Measurements from ENCODE around the gene CNTN4. TPM values are rescaled to one million over a fixed set of nuclear protein-coding genes. Genes with fewer than 3 reads are reported as not detected.

Gene CNTN4
- total and polyA plus RNA-seq, 7 donors: 0.17 to 3.2 (median 0.42) TPM

DNA sequence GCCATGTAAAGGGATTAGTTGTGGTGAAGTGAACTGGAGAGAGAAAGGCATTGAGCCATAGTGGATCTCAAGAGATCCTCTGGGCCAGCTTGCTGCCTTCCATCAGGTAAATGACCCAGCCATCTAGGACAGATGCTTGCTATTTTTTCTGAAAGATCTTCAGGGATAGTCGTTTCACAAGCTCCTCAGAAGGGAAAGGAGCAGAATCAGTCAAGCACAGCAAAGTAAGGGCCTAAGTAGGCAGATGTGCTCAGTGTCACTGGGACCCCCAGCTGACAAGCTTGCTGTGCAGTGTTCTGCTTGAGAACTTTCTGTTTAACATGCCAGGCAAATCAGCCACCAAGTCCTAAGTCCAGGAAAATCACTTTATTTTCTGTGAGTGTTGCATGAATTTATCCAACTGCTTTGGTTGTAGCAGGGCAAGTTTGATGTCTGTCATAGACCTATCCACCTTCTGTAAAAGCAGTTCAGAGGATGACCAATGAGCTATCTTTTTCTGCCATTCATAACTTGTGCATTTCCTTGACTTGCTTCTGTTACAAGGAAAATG, 691.7 kb downstream of the CNTN4 start:
- TF ChIP-seq, protein P1, sequence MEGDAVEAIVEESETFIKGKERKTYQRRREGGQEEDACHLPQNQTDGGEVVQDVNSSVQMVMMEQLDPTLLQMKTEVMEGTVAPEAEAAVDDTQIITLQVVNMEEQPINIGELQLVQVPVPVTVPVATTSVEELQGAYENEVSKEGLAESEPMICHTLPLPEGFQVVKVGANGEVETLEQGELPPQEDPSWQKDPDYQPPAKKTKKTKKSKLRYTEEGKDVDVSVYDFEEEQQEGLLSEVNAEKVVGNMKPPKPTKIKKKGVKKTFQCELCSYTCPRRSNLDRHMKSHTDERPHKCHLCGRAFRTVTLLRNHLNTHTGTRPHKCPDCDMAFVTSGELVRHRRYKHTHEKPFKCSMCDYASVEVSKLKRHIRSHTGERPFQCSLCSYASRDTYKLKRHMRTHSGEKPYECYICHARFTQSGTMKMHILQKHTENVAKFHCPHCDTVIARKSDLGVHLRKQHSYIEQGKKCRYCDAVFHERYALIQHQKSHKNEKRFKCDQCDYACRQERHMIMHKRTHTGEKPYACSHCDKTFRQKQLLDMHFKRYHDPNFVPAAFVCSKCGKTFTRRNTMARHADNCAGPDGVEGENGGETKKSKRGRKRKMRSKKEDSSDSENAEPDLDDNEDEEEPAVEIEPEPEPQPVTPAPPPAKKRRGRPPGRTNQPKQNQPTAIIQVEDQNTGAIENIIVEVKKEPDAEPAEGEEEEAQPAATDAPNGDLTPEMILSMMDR (IDR thresholded peaks at IDR 0.05): no peak
- no peak for DNase-seq
- Histone ChIP-seq H3K4me1 (no peaks in the 10 kb centered on the region), H3K4me3 (no peak overlapping the region), H3K27ac (no peak overlapping the region), H3K36me3 (ENCODE audit: insufficient read depth in 1 of 2, low read depth in 1 of 2) (no peaks in the 10 kb centered on the region), H3K9me3 (no peaks in the 10 kb centered on the region), H3K27me3 (ENCODE audit: insufficient read depth in 3 of 3, low read length in 2 of 3) (no peaks in the 10 kb centered on the region)
- ATAC-seq: no peak
- WGBS, 3 donors: 19 to 29% (median 21%) methylated on average over 1 of the region's 1 CpG
- intact Hi-C loops (cut with DNase I): no loop called here

DNA sequence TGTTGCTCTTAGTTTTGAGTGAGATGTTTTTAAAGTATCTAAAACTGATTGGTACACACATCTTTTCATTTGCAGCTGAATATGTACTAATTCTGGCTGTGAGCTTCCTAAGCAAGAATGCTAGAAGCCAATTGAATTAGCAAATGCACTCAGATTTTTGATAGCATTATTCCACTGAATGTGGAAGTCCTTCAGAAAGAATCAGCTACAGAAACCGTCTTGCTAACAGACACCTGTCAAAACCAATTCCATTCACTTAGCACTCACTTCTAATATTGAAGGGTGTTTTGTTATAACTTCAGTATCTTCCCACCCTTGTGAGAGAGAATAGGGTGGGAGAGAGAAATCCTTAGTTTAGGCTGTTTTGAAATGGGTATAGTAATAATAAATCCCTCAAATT, 693.8 kb downstream of the CNTN4 start:
- ATAC-seq: no peak
- 77 to 80% (median 78%) methylated on average over 1 of the region's 1 CpG for WGBS, 3 donors

DNA sequence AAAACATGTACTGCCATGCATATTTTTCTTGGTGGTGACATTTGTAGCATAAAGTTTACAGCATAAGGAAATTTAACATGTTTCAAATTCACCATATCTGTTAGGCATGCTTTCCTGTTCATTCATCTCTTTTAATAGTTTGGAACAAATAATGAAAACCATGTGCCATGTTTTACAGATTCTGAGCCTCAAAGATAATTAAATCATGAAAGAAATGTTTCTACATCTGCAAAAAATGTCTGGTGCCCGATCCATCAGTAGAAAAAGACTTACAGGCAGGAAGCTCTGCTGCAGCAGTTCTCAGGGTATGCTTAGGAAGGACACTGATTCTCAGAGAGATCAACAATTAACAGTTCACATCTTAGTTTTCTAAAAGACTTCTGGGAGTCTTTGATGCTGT, 695.3 kb downstream of the CNTN4 start:
- H3K4me1 ChIP-seq: no peaks in the 10 kb centered on the region
- no peaks in the 10 kb centered on the region for H3K27me3 ChIP-seq (ENCODE audit: insufficient read depth in 3 of 3, low read length in 2 of 3)
- TF ChIP-seq, protein P1 (IDR thresholded peaks at IDR 0.05): no peak
- DNase-seq: no peak
- intact Hi-C loops (cut with DNase I): no loop called here
- H3K36me3 ChIP-seq (ENCODE audit: insufficient read depth in 1 of 2, low read depth in 1 of 2): no peaks in the 10 kb centered on the region
- no peak overlapping the region for H3K4me3 ChIP-seq
- no peak for ATAC-seq
- no peak overlapping the region for H3K27ac ChIP-seq
- H3K9me3 ChIP-seq: no peaks in the 10 kb centered on the region
- 50 to 59% (median 51%) methylated on average over 1 of the region's 1 CpG for WGBS, 3 donors

More for the DNA sequence above, 693.8 kb downstream of the CNTN4 start:
- Histone ChIP-seq H3K4me1 (no peaks in the 10 kb centered on the region), H3K9me3 (no peaks in the 10 kb centered on the region), H3K36me3 (ENCODE audit: insufficient read depth in 1 of 2, low read depth in 1 of 2) (no peaks in the 10 kb centered on the region), H3K4me3 (no peak overlapping the region), H3K27ac (no peak overlapping the region), H3K27me3 (ENCODE audit: insufficient read depth in 3 of 3, low read length in 2 of 3) (no peaks in the 10 kb centered on the region)
- TF ChIP-seq, protein P1 (IDR thresholded peaks at IDR 0.05): no peak
- no peak for DNase-seq
- intact Hi-C loops (cut with DNase I): no loop called here

DNA sequence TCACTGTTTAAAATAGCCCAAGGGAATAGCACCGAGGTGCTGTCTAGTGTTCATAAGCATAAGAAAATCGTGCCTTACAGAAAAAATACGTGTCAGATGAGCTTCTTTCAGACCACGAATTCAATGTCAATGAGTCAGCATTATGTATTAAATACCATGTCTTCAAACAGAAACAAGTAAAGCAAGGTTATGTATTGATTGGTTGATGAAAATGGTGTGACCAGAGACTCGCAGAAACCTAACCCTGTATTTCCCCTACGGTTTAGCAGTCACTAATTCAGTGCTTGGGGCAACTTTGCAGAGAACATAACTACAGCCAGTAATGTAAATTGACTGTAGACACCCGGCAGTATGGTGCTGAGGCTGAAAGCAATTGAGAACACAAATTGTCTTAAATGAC, 703.8 kb downstream of the CNTN4 start:
- Histone ChIP-seq H3K27ac (no peak overlapping the region), H3K4me3 (no peak overlapping the region), H3K9me3 (no peaks in the 10 kb centered on the region), H3K4me1 (no peaks in the 10 kb centered on the region), H3K27me3 (ENCODE audit: insufficient read depth in 3 of 3, low read length in 2 of 3) (no peaks in the 10 kb centered on the region), H3K36me3 (ENCODE audit: insufficient read depth in 1 of 2, low read depth in 1 of 2) (no peaks in the 10 kb centered on the region)
- intact Hi-C loops (cut with DNase I): no loop called here
- DNase-seq (no peak), ATAC-seq (no peak)
- TF ChIP-seq, protein P1 (IDR thresholded peaks at IDR 0.05): no peak
- 58 to 65% (median 59%) methylated on average over 7 of the region's 7 CpGs for WGBS, 3 donors

DNA sequence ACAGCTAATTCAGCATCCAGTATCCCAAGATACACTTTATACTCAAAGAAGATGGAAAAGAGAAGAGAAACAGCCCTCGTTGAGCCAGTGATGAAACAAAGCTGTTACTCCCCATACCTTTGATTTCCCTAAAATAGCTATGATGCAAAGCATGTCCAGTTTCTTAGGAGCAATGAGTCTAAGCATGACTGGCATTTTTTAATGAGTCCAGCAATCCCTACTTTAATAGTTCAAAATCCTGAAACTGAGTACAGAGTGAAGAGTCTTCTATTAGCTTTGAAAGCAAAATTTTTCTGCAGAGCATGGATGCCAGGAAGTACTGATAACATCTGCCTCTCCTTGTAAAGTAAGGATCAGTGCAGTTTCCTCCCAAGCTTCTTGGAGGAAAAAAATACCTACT, 708.8 kb downstream of the CNTN4 start:
- no peak for ATAC-seq
- TF ChIP-seq, protein P1 (IDR thresholded peaks at IDR 0.05): no peak
- Histone ChIP-seq H3K27me3 (ENCODE audit: insufficient read depth in 3 of 3, low read length in 2 of 3) (no peaks in the 10 kb centered on the region), H3K27ac (no peak overlapping the region), H3K4me3 (no peak overlapping the region), H3K36me3 (ENCODE audit: insufficient read depth in 1 of 2, low read depth in 1 of 2) (no peaks in the 10 kb centered on the region), H3K9me3 (no peaks in the 10 kb centered on the region), H3K4me1 (no peaks in the 10 kb centered on the region)
- DNase-seq: no peak
- 48 to 54% (median 54%) methylated on average over 1 of the region's 1 CpG for WGBS, 3 donors
- intact Hi-C loops (cut with DNase I): no loop called here

Data from psoas muscle (tissue), 8 donors.